Activated T-cell treated with anti-CD3 and anti-CD28 coated beads, Interleukin-2, amount 50 U/mL, for 24 hours (primary cell): ENCODE measurements around the gene CEP152.

ENCODE experiments used
- DNase-seq: peaks from one replicate; pipeline ENCODE4 v3.0.0-alpha.2; 2020
- H3K27ac Mint-ChIP-seq: 2 replicates; pipeline ENCODE4 v1.8.0; 2020; ENCODE audit warnings: mild to moderate bottlenecking, mixed read lengths
- H3K27me3 Mint-ChIP-seq: 2 replicates; pipeline ENCODE4 v1.8.0; 2020; ENCODE audit warnings: mixed read lengths
- H3K36me3 Mint-ChIP-seq: 2 replicates; pipeline ENCODE4 v1.8.0; 2020; ENCODE audit warnings: low read depth, mixed read lengths
- H3K4me1 Mint-ChIP-seq: 2 replicates; pipeline ENCODE4 v1.8.0; 2020; ENCODE audit warnings: low read depth, mixed read lengths
- H3K4me3 Mint-ChIP-seq: 2 replicates; pipeline ENCODE4 v1.8.0; 2020; ENCODE audit warnings: mild to moderate bottlenecking, moderate library complexity, mixed read lengths
- H3K9me3 Mint-ChIP-seq: 2 replicates; pipeline ENCODE4 v1.8.0; 2020; ENCODE audit warnings: mixed read lengths

CEP152 gene

GRCh38 chr15:48828471-48828870 lies 17.6 kb upstream of the CEP152 start:
- Mint-ChIP-seq H3K27me3 (peaks cover 9% of the 10 kb centered on the region), H3K4me3 (no peak overlapping the region), H3K36me3 (no peaks in the 10 kb centered on the region), H3K27ac (no peak overlapping the region), H3K9me3 (peaks cover 10% of the 10 kb centered on the region), H3K4me1 (peaks cover 6% of the 10 kb centered on the region)
- DNase-seq, result no peak

GRCh38 chr15:48825075-48825474 lies 14.2 kb upstream of the CEP152 start:
- Mint-ChIP-seq H3K36me3 (no peaks in the 10 kb centered on the region), H3K4me1 (peaks cover 6% of the 10 kb centered on the region), H3K27me3 (peaks cover 15% of the 10 kb centered on the region), H3K4me3 (no peak overlapping the region), H3K27ac (no peak overlapping the region), H3K9me3 (no peaks in the 10 kb centered on the region)
- no peak for DNase-seq

GRCh38 chr15:48823706-48824105 lies 12.8 kb upstream of the CEP152 start:
- Mint-ChIP-seq H3K4me1 (peaks cover 6% of the 10 kb centered on the region), H3K9me3 (no peaks in the 10 kb centered on the region), H3K27me3 (peaks cover 15% of the 10 kb centered on the region), H3K4me3 (no peak overlapping the region), H3K27ac (no peak overlapping the region), H3K36me3 (no peaks in the 10 kb centered on the region)
- no peak for DNase-seq

- no peak for DNase-seq
- Mint-ChIP-seq H3K4me1 (peaks cover 6% of the 10 kb centered on the region), H3K9me3 (no peaks in the 10 kb centered on the region), H3K27me3 (peaks cover 15% of the 10 kb centered on the region), H3K27ac (no peak overlapping the region), H3K36me3 (no peaks in the 10 kb centered on the region), H3K4me3 (no peak overlapping the region)
Measured at GRCh38 chr15:48823237-48823636, 12.4 kb upstream of the CEP152 start.

GRCh38 chr15:48814286-48814685 lies 3.4 kb upstream of the CEP152 start:
- Mint-ChIP-seq H3K4me3 (no peak overlapping the region), H3K9me3 (no peaks in the 10 kb centered on the region), H3K4me1 (peaks cover 16% of the 10 kb centered on the region), H3K27me3 (peaks cover 5% of the 10 kb centered on the region), H3K36me3 (peaks cover 9% of the 10 kb centered on the region), H3K27ac (no peak overlapping the region)
- DNase-seq, result no peak

- peaks cover 3% of the 10 kb centered on the region for H3K27me3 Mint-ChIP-seq
- peaks cover 27% of the 10 kb centered on the region for H3K4me1 Mint-ChIP-seq
- H3K4me3 Mint-ChIP-seq, result peak overlapping the region; percentile 96
- H3K27ac Mint-ChIP-seq, result peak overlapping the region; percentile 72
- no peak for DNase-seq
- H3K36me3 Mint-ChIP-seq, result peaks cover 20% of the 10 kb centered on the region
- no peaks in the 10 kb centered on the region for H3K9me3 Mint-ChIP-seq
Measured at GRCh38 chr15:48811325-48811958, 573 bp upstream of the CEP152 start.

- no peak overlapping the region for H3K27ac Mint-ChIP-seq
- H3K4me1 Mint-ChIP-seq, result peaks cover 43% of the 10 kb centered on the region
- DNase-seq, result no peak
- H3K9me3 Mint-ChIP-seq, result no peaks in the 10 kb centered on the region
- peaks cover 67% of the 10 kb centered on the region for H3K36me3 Mint-ChIP-seq
- no peaks in the 10 kb centered on the region for H3K27me3 Mint-ChIP-seq
- H3K4me3 Mint-ChIP-seq, result no peak overlapping the region
Measured at GRCh38 chr15:48806151-48806550, 4.7 kb downstream of the CEP152 start.

GRCh38 chr15:48805591-48805990 lies 5.3 kb downstream of the CEP152 start:
- Mint-ChIP-seq H3K27me3 (no peaks in the 10 kb centered on the region), H3K4me1 (peaks cover 44% of the 10 kb centered on the region), H3K36me3 (peaks cover 69% of the 10 kb centered on the region), H3K9me3 (no peaks in the 10 kb centered on the region), H3K27ac (no peak overlapping the region), H3K4me3 (no peak overlapping the region)
- DNase-seq, result no peak

GRCh38 chr15:48803877-48804276 lies 7.0 kb downstream of the CEP152 start:
- no peak overlapping the region for H3K4me3 Mint-ChIP-seq
- DNase-seq, result no peak
- no peak overlapping the region for H3K27ac Mint-ChIP-seq
- no peaks in the 10 kb centered on the region for H3K9me3 Mint-ChIP-seq
- H3K36me3 Mint-ChIP-seq, result peaks cover 72% of the 10 kb centered on the region
- peaks cover 38% of the 10 kb centered on the region for H3K4me1 Mint-ChIP-seq
- no peaks in the 10 kb centered on the region for H3K27me3 Mint-ChIP-seq

GRCh38 chr15:48802867-48803266 lies 8.0 kb downstream of the CEP152 start:
- peaks cover 41% of the 10 kb centered on the region for H3K4me1 Mint-ChIP-seq
- DNase-seq, result no peak

GRCh38 chr15:48802257-48802656 lies 8.6 kb downstream of the CEP152 start:
- H3K4me1 Mint-ChIP-seq, result peaks cover 46% of the 10 kb centered on the region
- no peaks in the 10 kb centered on the region for H3K27me3 Mint-ChIP-seq
- H3K4me3 Mint-ChIP-seq, result no peak overlapping the region
- peaks cover 81% of the 10 kb centered on the region for H3K36me3 Mint-ChIP-seq
- no peak for DNase-seq
- no peak overlapping the region for H3K27ac Mint-ChIP-seq
- H3K9me3 Mint-ChIP-seq, result no peaks in the 10 kb centered on the region

More at GRCh38 chr15:48802867-48803266, 8.0 kb downstream of the CEP152 start:
- Mint-ChIP-seq H3K36me3 (peaks cover 75% of the 10 kb centered on the region), H3K27me3 (no peaks in the 10 kb centered on the region), H3K4me3 (no peak overlapping the region), H3K9me3 (no peaks in the 10 kb centered on the region), H3K27ac (no peak overlapping the region)

- peaks cover 41% of the 10 kb centered on the region for H3K4me1 Mint-ChIP-seq
- no peaks in the 10 kb centered on the region for H3K27me3 Mint-ChIP-seq
- peaks cover 85% of the 10 kb centered on the region for H3K36me3 Mint-ChIP-seq
Measured at GRCh38 chr15:48800811-48801455, 9.9 kb downstream of the CEP152 start.

GRCh38 chr15:48800245-48800644 lies 10.6 kb downstream of the CEP152 start:
- DNase-seq, result no peak

More at GRCh38 chr15:48800811-48801455, 9.9 kb downstream of the CEP152 start:
- no peak overlapping the region for H3K4me3 Mint-ChIP-seq
- DNase-seq, result no peak
- no peaks in the 10 kb centered on the region for H3K9me3 Mint-ChIP-seq
- H3K27ac Mint-ChIP-seq, result no peak overlapping the region

GRCh38 chr15:48798319-48798718 lies 12.6 kb downstream of the CEP152 start:
- no peak for DNase-seq
- Mint-ChIP-seq H3K36me3 (peaks cover 80% of the 10 kb centered on the region), H3K4me1 (peaks cover 43% of the 10 kb centered on the region), H3K9me3 (no peaks in the 10 kb centered on the region), H3K4me3 (no peak overlapping the region), H3K27ac (no peak overlapping the region), H3K27me3 (no peaks in the 10 kb centered on the region)

More at GRCh38 chr15:48800245-48800644, 10.6 kb downstream of the CEP152 start:
- peaks cover 82% of the 10 kb centered on the region for H3K36me3 Mint-ChIP-seq
- no peaks in the 10 kb centered on the region for H3K9me3 Mint-ChIP-seq
- H3K4me3 Mint-ChIP-seq, result no peak overlapping the region
- H3K4me1 Mint-ChIP-seq, result peaks cover 41% of the 10 kb centered on the region
- no peak overlapping the region for H3K27ac Mint-ChIP-seq
- no peaks in the 10 kb centered on the region for H3K27me3 Mint-ChIP-seq

GRCh38 chr15:48796930-48797329 lies 13.9 kb downstream of the CEP152 start:
- Mint-ChIP-seq H3K4me1 (peaks cover 30% of the 10 kb centered on the region), H3K4me3 (no peak overlapping the region), H3K27me3 (no peaks in the 10 kb centered on the region), H3K9me3 (no peaks in the 10 kb centered on the region), H3K27ac (no peak overlapping the region), H3K36me3 (peaks cover 82% of the 10 kb centered on the region)
- DNase-seq, result no peak
